ENCODE results near the gene MRTFA.
A peak's percentile ranks its signal among the peaks of the same experiment; 100 is the strongest.
"Not testable (repeated sequence)": the region's sequence is repeated elsewhere in the genome, so short reads cannot be mapped to it uniquely, and the experiment has no call there.

Gene MRTFA

GRCh38 chr22:40656651-40657050 is 20.1 kb upstream of the MRTFA start:
- DNase-seq = not testable (repeated sequence)

- DNase-seq = not testable (repeated sequence)
Observed at GRCh38 chr22:40655941-40656340, 19.4 kb upstream of the MRTFA start.

- no peak for DNase-seq
Observed at GRCh38 chr22:40654522-40655167, 18.1 kb upstream of the MRTFA start.

- no peak for DNase-seq
Observed at GRCh38 chr22:40653361-40653760, 16.8 kb upstream of the MRTFA start.

GRCh38 chr22:40651563-40652501 is 15.3 kb upstream of the MRTFA start:
- DNase-seq = peak; percentile 93 to 94

- no peak for DNase-seq
Observed at GRCh38 chr22:40651057-40651456, 14.5 kb upstream of the MRTFA start.

- no peak for DNase-seq
Observed at GRCh38 chr22:40648386-40648785, 11.9 kb upstream of the MRTFA start.

GRCh38 chr22:40645579-40646197 is 9.2 kb upstream of the MRTFA start:
- no peak for DNase-seq

GRCh38 chr22:40642316-40642715 is 5.8 kb upstream of the MRTFA start:
- no peak for DNase-seq

- DNase-seq = no peak
Observed at GRCh38 chr22:40641269-40641668, 4.8 kb upstream of the MRTFA start.

- DNase-seq = no peak
Observed at GRCh38 chr22:40638261-40638660, 1.7 kb upstream of the MRTFA start.

- DNase-seq = no peak
Observed at GRCh38 chr22:40637183-40638150, 948 bp upstream of the MRTFA start.

- DNase-seq = peak in 1 of 2 experiments; percentile 37
Observed at GRCh38 chr22:40635940-40636379, 559 bp downstream of the MRTFA start.

- DNase-seq = no peak
Observed at GRCh38 chr22:40635043-40635939, 1.2 kb downstream of the MRTFA start.

GRCh38 chr22:40634119-40634903 is 2.2 kb downstream of the MRTFA start:
- DNase-seq = no peak

GRCh38 chr22:40633036-40633435 is 3.5 kb downstream of the MRTFA start:
- DNase-seq = no peak

GRCh38 chr22:40631925-40632324 is 4.6 kb downstream of the MRTFA start:
- DNase-seq = no peak

- peak in 1 of 2 experiments; percentile 38 for DNase-seq
Observed at GRCh38 chr22:40628354-40629042, 8.0 kb downstream of the MRTFA start.

- no peak for DNase-seq
Observed at GRCh38 chr22:40627612-40628011, 8.9 kb downstream of the MRTFA start.

- DNase-seq = no peak
Observed at GRCh38 chr22:40626851-40627250, 9.7 kb downstream of the MRTFA start.

All from activated T-cell treated with anti-CD3 and anti-CD28 coated beads, Interleukin-2, amount 50 U/mL, for 48 hours (primary cell).